Measurements from ENCODE around the gene BRICD5.

Gene BRICD5

GRCh38 chr16:2180962-2181923, 29.4 kb downstream of the BRICD5 start:
- DNase-seq (ENCODE audit: low read depth): no peak

- DNase-seq (ENCODE audit: low read depth): no peak
These were observed 30.2 kb downstream of the BRICD5 start for GRCh38 chr16:2180461-2180860.

GRCh38 chr16:2179576-2179975, 31.1 kb downstream of the BRICD5 start:
- DNase-seq (ENCODE audit: low read depth): no peak

- DNase-seq (ENCODE audit: low read depth): no peak
These were observed 31.6 kb downstream of the BRICD5 start for GRCh38 chr16:2179107-2179501.

GRCh38 chr16:2178321-2179106, 32.1 kb downstream of the BRICD5 start:
- no peak for DNase-seq (ENCODE audit: low read depth)

GRCh38 chr16:2177561-2177960, 33.1 kb downstream of the BRICD5 start:
- no peak for DNase-seq (ENCODE audit: low read depth)

- no peak for DNase-seq (ENCODE audit: low read depth)
These were observed 33.6 kb downstream of the BRICD5 start for GRCh38 chr16:2177101-2177500.

- DNase-seq (ENCODE audit: low read depth): no peak
These were observed 34.6 kb downstream of the BRICD5 start for GRCh38 chr16:2176047-2176446.

GRCh38 chr16:2175454-2175853, 35.2 kb downstream of the BRICD5 start:
- no peak for DNase-seq (ENCODE audit: low read depth)

GRCh38 chr16:2174396-2175131, 36.1 kb downstream of the BRICD5 start:
- no peak for DNase-seq (ENCODE audit: low read depth)

- DNase-seq (ENCODE audit: low read depth): no peak
These were observed 36.7 kb downstream of the BRICD5 start for GRCh38 chr16:2173916-2174315.

GRCh38 chr16:2173366-2173765, 37.3 kb downstream of the BRICD5 start:
- DNase-seq (ENCODE audit: low read depth): no peak

- no peak for DNase-seq (ENCODE audit: low read depth)
These were observed 37.9 kb downstream of the BRICD5 start for GRCh38 chr16:2172688-2173335.

GRCh38 chr16:2171601-2172178, 39.0 kb downstream of the BRICD5 start:
- no peak for DNase-seq (ENCODE audit: low read depth)

GRCh38 chr16:2170587-2171435, 39.9 kb downstream of the BRICD5 start:
- DNase-seq (ENCODE audit: low read depth): no peak

GRCh38 chr16:2170080-2170479, 40.6 kb downstream of the BRICD5 start:
- no peak for DNase-seq (ENCODE audit: low read depth)

GRCh38 chr16:2167068-2167638, 43.5 kb downstream of the BRICD5 start:
- no peak for DNase-seq (ENCODE audit: low read depth)

- DNase-seq (ENCODE audit: low read depth): no peak
These were observed 44.2 kb downstream of the BRICD5 start for GRCh38 chr16:2166263-2167067.

- no peak for DNase-seq (ENCODE audit: low read depth)
These were observed 44.8 kb downstream of the BRICD5 start for GRCh38 chr16:2165861-2166260.

Data from stromal cell of bone marrow (primary cell).